Measurements from ENCODE around the gene DNAJC18. TPM values are rescaled to one million over a fixed set of nuclear protein-coding genes. Genes with fewer than 3 reads are reported as not detected.

DNAJC18 gene
- total and polyA plus RNA-seq, 2 experiments from 2014 or later, result 13.4 to 18.9 TPM

DNA sequence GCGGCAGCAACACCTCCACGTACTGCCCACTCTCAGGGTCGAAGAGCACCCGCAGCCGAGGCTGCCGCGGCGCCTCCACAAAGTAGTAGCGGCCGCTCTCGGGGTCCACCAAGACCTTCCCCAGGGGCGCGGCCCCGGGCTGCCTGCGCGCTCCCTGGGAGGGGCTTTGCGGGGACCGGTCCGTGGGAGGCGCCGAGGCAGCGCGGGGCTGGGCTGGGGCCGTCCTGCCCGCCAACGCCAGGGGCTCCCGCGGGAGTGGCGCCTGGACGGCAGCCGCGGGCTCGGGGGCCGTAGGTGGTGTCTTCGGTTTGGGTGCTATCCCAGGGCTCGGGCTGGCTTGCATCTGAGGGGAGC, 47.0 kb downstream of the DNAJC18 start (continued):
- TF ChIP-seq, protein P1, sequence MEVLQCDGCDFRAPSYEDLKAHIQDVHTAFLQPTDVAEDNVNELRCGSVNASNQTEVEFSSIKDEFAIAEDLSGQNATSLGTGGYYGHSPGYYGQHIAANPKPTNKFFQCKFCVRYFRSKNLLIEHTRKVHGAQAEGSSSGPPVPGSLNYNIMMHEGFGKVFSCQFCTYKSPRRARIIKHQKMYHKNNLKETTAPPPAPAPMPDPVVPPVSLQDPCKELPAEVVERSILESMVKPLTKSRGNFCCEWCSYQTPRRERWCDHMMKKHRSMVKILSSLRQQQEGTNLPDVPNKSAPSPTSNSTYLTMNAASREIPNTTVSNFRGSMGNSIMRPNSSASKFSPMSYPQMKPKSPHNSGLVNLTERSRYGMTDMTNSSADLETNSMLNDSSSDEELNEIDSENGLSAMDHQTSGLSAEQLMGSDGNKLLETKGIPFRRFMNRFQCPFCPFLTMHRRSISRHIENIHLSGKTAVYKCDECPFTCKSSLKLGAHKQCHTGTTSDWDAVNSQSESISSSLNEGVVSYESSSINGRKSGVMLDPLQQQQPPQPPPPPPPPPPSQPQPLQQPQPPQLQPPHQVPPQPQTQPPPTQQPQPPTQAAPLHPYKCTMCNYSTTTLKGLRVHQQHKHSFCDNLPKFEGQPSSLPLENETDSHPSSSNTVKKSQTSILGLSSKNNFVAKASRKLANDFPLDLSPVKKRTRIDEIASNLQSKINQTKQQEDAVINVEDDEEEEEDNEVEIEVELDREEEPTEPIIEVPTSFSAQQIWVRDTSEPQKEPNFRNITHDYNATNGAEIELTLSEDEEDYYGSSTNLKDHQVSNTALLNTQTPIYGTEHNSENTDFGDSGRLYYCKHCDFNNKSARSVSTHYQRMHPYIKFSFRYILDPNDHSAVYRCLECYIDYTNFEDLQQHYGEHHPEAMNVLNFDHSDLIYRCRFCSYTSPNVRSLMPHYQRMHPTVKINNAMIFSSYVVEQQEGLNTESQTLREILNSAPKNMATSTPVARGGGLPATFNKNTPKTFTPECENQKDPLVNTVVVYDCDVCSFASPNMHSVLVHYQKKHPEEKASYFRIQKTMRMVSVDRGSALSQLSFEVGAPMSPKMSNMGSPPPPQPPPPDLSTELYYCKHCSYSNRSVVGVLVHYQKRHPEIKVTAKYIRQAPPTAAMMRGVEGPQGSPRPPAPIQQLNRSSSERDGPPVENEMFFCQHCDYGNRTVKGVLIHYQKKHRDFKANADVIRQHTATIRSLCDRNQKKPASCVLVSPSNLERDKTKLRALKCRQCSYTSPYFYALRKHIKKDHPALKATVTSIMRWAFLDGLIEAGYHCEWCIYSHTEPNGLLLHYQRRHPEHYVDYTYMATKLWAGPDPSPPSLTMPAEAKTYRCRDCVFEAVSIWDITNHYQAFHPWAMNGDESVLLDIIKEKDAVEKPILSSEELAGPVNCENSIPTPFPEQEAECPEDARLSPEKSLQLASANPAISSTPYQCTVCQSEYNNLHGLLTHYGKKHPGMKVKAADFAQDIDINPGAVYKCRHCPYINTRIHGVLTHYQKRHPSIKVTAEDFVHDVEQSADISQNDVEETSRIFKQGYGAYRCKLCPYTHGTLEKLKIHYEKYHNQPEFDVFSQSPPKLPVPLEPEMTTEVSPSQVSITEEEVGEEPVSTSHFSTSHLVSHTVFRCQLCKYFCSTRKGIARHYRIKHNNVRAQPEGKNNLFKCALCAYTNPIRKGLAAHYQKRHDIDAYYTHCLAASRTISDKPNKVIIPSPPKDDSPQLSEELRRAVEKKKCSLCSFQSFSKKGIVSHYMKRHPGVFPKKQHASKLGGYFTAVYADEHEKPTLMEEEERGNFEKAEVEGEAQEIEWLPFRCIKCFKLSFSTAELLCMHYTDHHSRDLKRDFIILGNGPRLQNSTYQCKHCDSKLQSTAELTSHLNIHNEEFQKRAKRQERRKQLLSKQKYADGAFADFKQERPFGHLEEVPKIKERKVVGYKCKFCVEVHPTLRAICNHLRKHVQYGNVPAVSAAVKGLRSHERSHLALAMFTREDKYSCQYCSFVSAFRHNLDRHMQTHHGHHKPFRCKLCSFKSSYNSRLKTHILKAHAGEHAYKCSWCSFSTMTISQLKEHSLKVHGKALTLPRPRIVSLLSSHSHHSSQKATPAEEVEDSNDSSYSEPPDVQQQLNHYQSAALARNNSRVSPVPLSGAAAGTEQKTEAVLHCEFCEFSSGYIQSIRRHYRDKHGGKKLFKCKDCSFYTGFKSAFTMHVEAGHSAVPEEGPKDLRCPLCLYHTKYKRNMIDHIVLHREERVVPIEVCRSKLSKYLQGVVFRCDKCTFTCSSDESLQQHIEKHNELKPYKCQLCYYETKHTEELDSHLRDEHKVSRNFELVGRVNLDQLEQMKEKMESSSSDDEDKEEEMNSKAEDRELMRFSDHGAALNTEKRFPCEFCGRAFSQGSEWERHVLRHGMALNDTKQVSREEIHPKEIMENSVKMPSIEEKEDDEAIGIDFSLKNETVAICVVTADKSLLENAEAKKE (CRISPR knock-in tag; IDR thresholded peaks at IDR 0.05), result no peak

DNA sequence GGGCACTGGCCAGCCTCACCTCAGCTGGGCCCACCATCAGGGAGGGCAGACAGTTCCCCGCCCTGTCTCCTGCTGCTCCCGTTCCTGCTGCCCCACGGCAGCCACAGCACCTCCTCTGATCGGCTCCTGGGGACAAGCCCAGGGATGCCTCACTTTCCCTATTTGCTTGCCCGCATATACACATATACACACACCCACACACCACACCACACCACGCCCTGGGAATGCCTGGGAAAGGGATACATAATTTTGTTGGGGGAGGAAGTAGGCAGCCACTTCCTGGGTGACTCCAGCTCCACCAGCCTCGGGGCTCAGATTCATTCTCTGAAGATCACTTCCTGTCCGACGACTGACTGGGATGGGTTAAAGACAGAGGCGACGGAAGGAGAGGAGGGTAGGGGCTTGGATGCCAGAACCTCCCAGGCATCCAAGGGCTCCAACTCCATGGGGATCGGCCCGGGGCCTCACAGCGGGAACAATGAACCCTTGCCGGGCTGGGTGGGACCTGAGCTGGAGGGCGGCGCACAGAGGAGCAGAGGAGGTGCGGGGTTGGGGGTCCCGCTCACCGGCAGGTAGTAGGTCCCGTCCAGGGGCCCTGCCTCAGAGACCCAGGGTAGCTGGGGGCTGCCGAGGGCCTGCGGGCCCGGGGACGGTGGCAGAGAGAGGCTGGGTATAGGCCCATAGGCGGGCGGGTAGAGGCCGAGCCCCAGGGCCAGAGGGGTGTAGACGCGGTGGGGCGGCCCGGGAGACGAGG, 47.6 kb downstream of the DNAJC18 start:
- Mint-ChIP-seq H3K27ac (0 out of 2 replicates have a peak overlapping the region, but pooled peaks have one; percentile 30), H3K9me3 (no peaks in the 10 kb centered on the region), H3K27me3 (ENCODE audit: insufficient read depth, low read depth, poor library complexity) (peaks cover 56% of the 10 kb centered on the region), H3K4me1 (peaks cover 39% of the 10 kb centered on the region), H3K36me3 (ENCODE audit: low read depth) (no peaks in the 10 kb centered on the region; the same call in 2 of the 3 replicates), H3K4me3 (peak overlapping the region; percentile 62)
- Histone ChIP-seq H4K20me1 (replicated peaks; ENCODE audit: insufficient read depth) (no peaks in the 10 kb centered on the region), H3K27ac (ENCODE audit: low read depth) (no peak overlapping the region), H3K36me3 (ENCODE audit: insufficient read depth) (no peaks in the 10 kb centered on the region), H2AFZ (peak overlapping the region; percentile 98), H3K9me2 (ENCODE audit: insufficient read depth) (no peaks in the 10 kb centered on the region), H3K79me2 (replicated peaks; ENCODE audit: insufficient read depth) (no peaks in the 10 kb centered on the region), H3K4me3 (peak overlapping the region; percentile 81), H3K4me1 (ENCODE audit: insufficient read depth) (peaks cover 16% of the 10 kb centered on the region), H3F3A (replicated peaks; ENCODE audit: low read depth) (peaks cover 25% of the 10 kb centered on the region), H3K27me3 (ENCODE audit: insufficient read depth) (peaks cover 44% of the 10 kb centered on the region), H3K4me2 (peak overlapping the region; percentile 96)
- DNase-seq (ENCODE audit: low spot score) (peak; percentile 59), ATAC-seq (peak; percentile 3)
- TF ChIP-seq JUNB (IDR thresholded peaks at IDR 0.05; ENCODE audit: unreplicated experiment) (no peak), EZH2phosphoT487 (IDR thresholded peaks at IDR 0.05; ENCODE audit: unreplicated experiment) (no peak), EZH2 (IDR thresholded peaks at IDR 0.05; ENCODE audit: low read depth, unreplicated experiment) (no peak), ZNF114 (CRISPR knock-in tag; IDR thresholded peaks at IDR 0.05) (no peak), CREB1 (CRISPR knock-in tag; IDR thresholded peaks at IDR 0.05; ENCODE audit: low read depth) (no peak), ZNF331 (CRISPR knock-in tag; IDR thresholded peaks at IDR 0.05; ENCODE audit: low read depth) (no peak), REST (IDR thresholded peaks at IDR 0.05; ENCODE audit: unreplicated experiment) (no peak), NANOG (IDR thresholded peaks at IDR 0.05; ENCODE audit: borderline replicate concordance) (no peak), POLR2AphosphoS5 (IDR thresholded peaks at IDR 0.05; ENCODE audit: low read depth) (no peak)
- TF ChIP-seq, protein P2, sequence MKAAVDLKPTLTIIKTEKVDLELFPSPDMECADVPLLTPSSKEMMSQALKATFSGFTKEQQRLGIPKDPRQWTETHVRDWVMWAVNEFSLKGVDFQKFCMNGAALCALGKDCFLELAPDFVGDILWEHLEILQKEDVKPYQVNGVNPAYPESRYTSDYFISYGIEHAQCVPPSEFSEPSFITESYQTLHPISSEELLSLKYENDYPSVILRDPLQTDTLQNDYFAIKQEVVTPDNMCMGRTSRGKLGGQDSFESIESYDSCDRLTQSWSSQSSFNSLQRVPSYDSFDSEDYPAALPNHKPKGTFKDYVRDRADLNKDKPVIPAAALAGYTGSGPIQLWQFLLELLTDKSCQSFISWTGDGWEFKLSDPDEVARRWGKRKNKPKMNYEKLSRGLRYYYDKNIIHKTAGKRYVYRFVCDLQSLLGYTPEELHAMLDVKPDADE (IDR thresholded peaks at IDR 0.05), result no peak
- TF ChIP-seq, protein P3, sequence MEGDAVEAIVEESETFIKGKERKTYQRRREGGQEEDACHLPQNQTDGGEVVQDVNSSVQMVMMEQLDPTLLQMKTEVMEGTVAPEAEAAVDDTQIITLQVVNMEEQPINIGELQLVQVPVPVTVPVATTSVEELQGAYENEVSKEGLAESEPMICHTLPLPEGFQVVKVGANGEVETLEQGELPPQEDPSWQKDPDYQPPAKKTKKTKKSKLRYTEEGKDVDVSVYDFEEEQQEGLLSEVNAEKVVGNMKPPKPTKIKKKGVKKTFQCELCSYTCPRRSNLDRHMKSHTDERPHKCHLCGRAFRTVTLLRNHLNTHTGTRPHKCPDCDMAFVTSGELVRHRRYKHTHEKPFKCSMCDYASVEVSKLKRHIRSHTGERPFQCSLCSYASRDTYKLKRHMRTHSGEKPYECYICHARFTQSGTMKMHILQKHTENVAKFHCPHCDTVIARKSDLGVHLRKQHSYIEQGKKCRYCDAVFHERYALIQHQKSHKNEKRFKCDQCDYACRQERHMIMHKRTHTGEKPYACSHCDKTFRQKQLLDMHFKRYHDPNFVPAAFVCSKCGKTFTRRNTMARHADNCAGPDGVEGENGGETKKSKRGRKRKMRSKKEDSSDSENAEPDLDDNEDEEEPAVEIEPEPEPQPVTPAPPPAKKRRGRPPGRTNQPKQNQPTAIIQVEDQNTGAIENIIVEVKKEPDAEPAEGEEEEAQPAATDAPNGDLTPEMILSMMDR (conservative IDR thresholded peaks at IDR 0.05; ENCODE audit: low read depth in 2 of 2), result no peak
